ENCODE results near the gene KRTAP10-4. TPM values are rescaled to one million over a fixed set of nuclear protein-coding genes. Genes with fewer than 3 reads are reported as not detected.
A peak's percentile ranks its signal among the peaks of the same experiment; 100 is the strongest.

KRTAP10-4 gene
- total RNA-seq, 1 experiment from 2014 or later, result not detected

DNA sequence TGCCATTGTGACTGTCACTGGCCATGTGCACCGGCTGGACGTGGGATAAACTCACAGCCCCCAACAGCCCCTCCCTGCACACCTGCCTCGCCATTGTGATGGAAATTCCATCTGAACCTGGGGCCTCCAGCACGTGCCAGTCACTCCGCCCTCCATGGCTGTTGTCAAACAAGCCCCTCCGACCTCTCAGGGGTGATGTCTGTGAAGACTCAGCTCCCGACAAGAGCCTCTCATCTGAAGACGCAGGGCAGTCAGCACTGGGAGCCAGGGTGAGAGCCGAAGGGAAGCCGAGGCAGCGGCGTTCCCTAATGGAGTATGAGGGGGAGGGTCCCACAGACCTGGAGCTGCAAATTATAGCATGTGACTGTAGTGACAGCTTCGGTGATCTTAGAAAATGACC lies 20.8 kb upstream of the KRTAP10-4 start:
- no peak for DNase-seq
- TF ChIP-seq, protein P1, sequence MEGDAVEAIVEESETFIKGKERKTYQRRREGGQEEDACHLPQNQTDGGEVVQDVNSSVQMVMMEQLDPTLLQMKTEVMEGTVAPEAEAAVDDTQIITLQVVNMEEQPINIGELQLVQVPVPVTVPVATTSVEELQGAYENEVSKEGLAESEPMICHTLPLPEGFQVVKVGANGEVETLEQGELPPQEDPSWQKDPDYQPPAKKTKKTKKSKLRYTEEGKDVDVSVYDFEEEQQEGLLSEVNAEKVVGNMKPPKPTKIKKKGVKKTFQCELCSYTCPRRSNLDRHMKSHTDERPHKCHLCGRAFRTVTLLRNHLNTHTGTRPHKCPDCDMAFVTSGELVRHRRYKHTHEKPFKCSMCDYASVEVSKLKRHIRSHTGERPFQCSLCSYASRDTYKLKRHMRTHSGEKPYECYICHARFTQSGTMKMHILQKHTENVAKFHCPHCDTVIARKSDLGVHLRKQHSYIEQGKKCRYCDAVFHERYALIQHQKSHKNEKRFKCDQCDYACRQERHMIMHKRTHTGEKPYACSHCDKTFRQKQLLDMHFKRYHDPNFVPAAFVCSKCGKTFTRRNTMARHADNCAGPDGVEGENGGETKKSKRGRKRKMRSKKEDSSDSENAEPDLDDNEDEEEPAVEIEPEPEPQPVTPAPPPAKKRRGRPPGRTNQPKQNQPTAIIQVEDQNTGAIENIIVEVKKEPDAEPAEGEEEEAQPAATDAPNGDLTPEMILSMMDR (conservative IDR thresholded peaks at IDR 0.05), result no peak
- no peak for TF ChIP-seq EZH2 (IDR thresholded peaks at IDR 0.05; ENCODE audit: low read depth)
- BruUV-seq (replicated peaks), result no TSS peak
- Histone ChIP-seq H3K4me3 (no peak overlapping the region), H3K79me2 (ENCODE audit: low read depth) (no peaks in the 10 kb centered on the region), H3K4me1 (replicated peaks; ENCODE audit: insufficient read depth) (no peaks in the 10 kb centered on the region), H2AFZ (no peak overlapping the region), H3K27me3 (ENCODE audit: insufficient read depth, low read depth) (peaks cover 70% of the 10 kb centered on the region), H3K9me3 (ENCODE audit: insufficient read depth, low read depth) (no peaks in the 10 kb centered on the region), H3K36me3 (ENCODE audit: low read depth) (no peaks in the 10 kb centered on the region), H3F3A (ENCODE audit: insufficient read depth, low read depth) (no peaks in the 10 kb centered on the region), H4K20me1 (ENCODE audit: insufficient read depth) (no peaks in the 10 kb centered on the region), H3K27ac (no peak overlapping the region), H3K9me2 (ENCODE audit: insufficient read depth) (no peaks in the 10 kb centered on the region), H3K4me2 (no peak overlapping the region)
- ChIA-PET POLR2A (ENCODE audit: unreplicated experiment) (no interaction called here), CTCF (no interaction called here)
- intact Hi-C loops (cut with micrococcal nuclease; ENCODE audit: unreplicated experiment), result no loop called here

GRCh38 chr21:44555200-44555875 lies 18.2 kb upstream of the KRTAP10-4 start:
- CTCF ChIA-PET, result no interaction called here
- no peak overlapping the region for H3K4me3 ChIP-seq
- no TSS peak for BruUV-seq (replicated peaks)

DNA sequence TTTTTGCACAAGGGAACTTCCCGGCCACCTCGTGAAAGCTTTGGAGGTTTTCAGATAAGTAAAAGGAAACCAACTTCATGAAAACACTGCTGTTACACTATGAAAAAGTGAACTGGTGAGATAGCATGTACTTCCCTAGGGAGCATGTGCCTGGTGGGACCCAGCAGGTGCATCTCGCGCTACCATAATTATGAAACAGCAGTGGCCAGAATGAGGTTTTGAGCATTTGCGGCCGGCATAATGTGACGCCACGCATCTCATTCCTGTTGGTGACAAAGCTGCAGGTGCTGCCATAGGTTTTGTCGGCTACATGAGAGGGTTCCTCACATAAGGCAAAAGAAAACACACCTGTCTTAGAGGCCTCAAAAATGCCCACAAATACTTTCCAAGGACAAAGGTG lies 16.6 kb upstream of the KRTAP10-4 start:
- Histone ChIP-seq H3K4me2 (no peak overlapping the region), H3K4me3 (no peak overlapping the region), H3K79me2 (ENCODE audit: low read depth) (no peaks in the 10 kb centered on the region), H3K27me3 (ENCODE audit: insufficient read depth, low read depth) (peaks cover 71% of the 10 kb centered on the region), H3K9me3 (ENCODE audit: insufficient read depth, low read depth) (no peaks in the 10 kb centered on the region), H4K20me1 (ENCODE audit: insufficient read depth) (no peaks in the 10 kb centered on the region), H3K9me2 (ENCODE audit: insufficient read depth) (no peaks in the 10 kb centered on the region), H3K27ac (no peak overlapping the region), H2AFZ (no peak overlapping the region), H3K36me3 (ENCODE audit: low read depth) (no peaks in the 10 kb centered on the region), H3F3A (ENCODE audit: insufficient read depth, low read depth) (no peaks in the 10 kb centered on the region), H3K4me1 (replicated peaks; ENCODE audit: insufficient read depth) (no peaks in the 10 kb centered on the region)
- 0 out of 2 replicates have a peak, but pooled peaks have one; percentile 44 for TF ChIP-seq EZH2 (IDR thresholded peaks at IDR 0.05; ENCODE audit: low read depth)
- TF ChIP-seq, protein P1 (conservative IDR thresholded peaks at IDR 0.05), result no peak
- no peak for DNase-seq
- no TSS peak for BruUV-seq (replicated peaks)
- CTCF ChIA-PET, result no interaction called here
- intact Hi-C loops (cut with micrococcal nuclease; ENCODE audit: unreplicated experiment), result no loop called here
- POLR2A ChIA-PET (ENCODE audit: unreplicated experiment), result no interaction called here

More at GRCh38 chr21:44555200-44555875, 18.2 kb upstream of the KRTAP10-4 start:
- no peaks in the 10 kb centered on the region for H3K79me2 ChIP-seq (ENCODE audit: low read depth)
- POLR2A ChIA-PET (ENCODE audit: unreplicated experiment), result no interaction called here
- no peaks in the 10 kb centered on the region for H3K36me3 ChIP-seq (ENCODE audit: low read depth)
- H3F3A ChIP-seq (ENCODE audit: insufficient read depth, low read depth), result no peaks in the 10 kb centered on the region
- H3K4me1 ChIP-seq (replicated peaks; ENCODE audit: insufficient read depth), result no peaks in the 10 kb centered on the region
- DNase-seq, result no peak
- H3K9me3 ChIP-seq (ENCODE audit: insufficient read depth, low read depth), result no peaks in the 10 kb centered on the region
- TF ChIP-seq, protein P1 (conservative IDR thresholded peaks at IDR 0.05), result no peak
- no peak for TF ChIP-seq EZH2 (IDR thresholded peaks at IDR 0.05; ENCODE audit: low read depth)
- no peaks in the 10 kb centered on the region for H4K20me1 ChIP-seq (ENCODE audit: insufficient read depth)
- peaks cover 76% of the 10 kb centered on the region for H3K27me3 ChIP-seq (ENCODE audit: insufficient read depth, low read depth)
- H3K4me2 ChIP-seq, result no peak overlapping the region
- no peak overlapping the region for H2AFZ ChIP-seq
- H3K27ac ChIP-seq, result no peak overlapping the region
- no peaks in the 10 kb centered on the region for H3K9me2 ChIP-seq (ENCODE audit: insufficient read depth)
- intact Hi-C loops (cut with micrococcal nuclease; ENCODE audit: unreplicated experiment), result no loop called here
